ENCODE results near the gene CCNY. TPM values are rescaled to one million over a fixed set of nuclear protein-coding genes. Genes with fewer than 3 reads are reported as not detected.

CCNY gene
- total RNA-seq, 4 donors from 2014 or later, result 37.5 to 56.3 (median 43.9) TPM

DNA sequence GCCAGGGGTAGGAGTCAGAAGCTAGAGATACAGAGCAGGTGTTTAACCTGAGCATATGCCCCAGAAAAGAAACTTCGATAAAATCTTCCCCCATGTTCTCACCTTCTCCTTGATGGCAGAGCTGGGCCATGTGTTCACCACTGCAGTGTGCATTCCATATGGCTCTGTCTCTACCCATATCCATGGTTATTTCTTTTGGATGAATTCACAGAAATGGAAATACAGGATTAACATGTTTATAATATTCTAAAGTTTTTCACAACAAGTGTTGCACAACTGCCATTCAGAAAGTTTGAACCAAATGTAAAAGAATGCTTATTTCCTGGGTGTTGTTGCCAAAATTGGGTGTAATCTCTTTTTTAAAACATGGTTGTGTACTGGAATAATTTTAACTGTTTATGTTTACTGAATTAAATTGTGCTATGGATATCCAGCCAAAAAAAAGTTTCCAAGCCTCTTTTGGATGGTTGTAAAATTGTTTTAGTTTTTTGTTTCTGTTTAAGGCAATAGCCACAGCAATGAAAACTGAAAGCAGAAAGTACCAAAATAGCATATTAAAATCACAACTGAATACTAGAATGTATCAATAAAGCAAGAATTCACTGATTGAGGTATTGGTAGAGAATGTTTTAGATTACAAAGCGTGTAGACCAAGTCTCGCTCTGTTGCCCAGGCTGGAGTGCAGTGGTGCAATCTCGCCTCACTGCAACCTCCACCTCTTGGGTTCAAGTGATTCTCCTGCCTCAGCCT is 19.9 kb upstream of the CCNY start:
- H3K9me3 ChIP-seq, result no peaks in the 10 kb centered on the region
- DNase-seq, result no peak
- TF ChIP-seq POLR2A (IDR thresholded peaks at IDR 0.05) (no peak), CTCF (IDR thresholded peaks at IDR 0.05) (no peak)
- no peak overlapping the region for H3K27ac ChIP-seq
- 73 to 95% methylated on average over 4 of the region's 4 CpGs for WGBS, 2 donors
- no peak overlapping the region for H3K4me3 ChIP-seq (replicated peaks in 1 of 3)
- H3K4me1 ChIP-seq, result no peaks in the 10 kb centered on the region
- H3K36me3 ChIP-seq, result no peaks in the 10 kb centered on the region
- H3K27me3 ChIP-seq, result no peaks in the 10 kb centered on the region
- intact Hi-C loops (cut with DNase I), result no loop called here

DNA sequence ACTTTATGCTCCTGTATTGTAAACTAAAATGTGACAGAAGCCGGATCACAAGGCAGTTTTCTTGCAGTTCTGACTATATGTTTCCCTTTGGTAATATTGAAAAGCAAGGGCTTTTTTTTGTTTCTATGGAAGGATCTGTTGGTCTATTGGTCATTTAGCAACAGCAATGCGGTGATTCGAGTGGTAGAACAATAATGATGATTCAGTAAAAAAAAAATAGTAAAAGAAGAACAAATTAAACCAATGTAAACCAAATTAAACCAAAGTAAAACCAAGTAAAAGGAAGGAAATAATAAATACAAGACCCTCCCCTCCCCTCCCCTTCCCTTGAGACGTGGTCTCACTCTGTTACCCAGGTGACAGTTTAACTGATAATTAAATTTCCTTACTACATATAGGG is 17.8 kb upstream of the CCNY start:
- Histone ChIP-seq H3K4me3 (replicated peaks in 1 of 3) (no peak overlapping the region), H3K4me1 (no peaks in the 10 kb centered on the region), H3K9me3 (no peaks in the 10 kb centered on the region), H3K27me3 (no peaks in the 10 kb centered on the region), H3K36me3 (no peaks in the 10 kb centered on the region), H3K27ac (no peak overlapping the region)
- no peak for DNase-seq
- intact Hi-C loops (cut with DNase I), result no loop called here
- 97 to 98% methylated on average over 4 of the region's 4 CpGs for WGBS, 2 donors
- TF ChIP-seq CTCF (IDR thresholded peaks at IDR 0.05) (no peak), POLR2A (IDR thresholded peaks at IDR 0.05) (no peak)

DNA sequence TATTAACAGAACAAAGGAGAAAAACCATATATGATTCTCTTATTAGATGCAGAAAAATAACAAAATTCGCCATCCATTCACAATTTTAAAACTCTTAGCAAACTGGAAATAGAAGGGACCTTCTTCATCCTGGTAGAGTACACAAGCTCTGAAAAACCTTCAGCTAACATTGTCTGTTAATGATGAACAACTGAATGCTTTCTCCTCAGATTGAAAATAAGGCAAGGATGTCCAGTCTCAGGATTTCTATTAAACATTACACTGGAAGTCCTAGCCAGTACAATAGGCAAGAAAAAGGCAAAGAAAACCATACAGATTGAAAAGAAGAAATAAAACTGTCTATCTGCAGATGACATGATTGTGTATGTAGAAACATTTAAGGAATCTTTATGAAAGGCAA is 16.0 kb upstream of the CCNY start:
- H3K4me3 ChIP-seq (replicated peaks in 1 of 3), result no peak overlapping the region
- no peaks in the 10 kb centered on the region for H3K4me1 ChIP-seq
- intact Hi-C loops (cut with DNase I), result no loop called here
- TF ChIP-seq POLR2A (IDR thresholded peaks at IDR 0.05) (no peak), CTCF (IDR thresholded peaks at IDR 0.05) (no peak)
- 94 to 97% methylated on average over 1 of the region's 1 CpG for WGBS, 2 donors
- no peaks in the 10 kb centered on the region for H3K36me3 ChIP-seq
- H3K27me3 ChIP-seq, result no peaks in the 10 kb centered on the region
- H3K27ac ChIP-seq, result no peak overlapping the region
- no peak for DNase-seq
- no peaks in the 10 kb centered on the region for H3K9me3 ChIP-seq

GRCh38 chr10:35322636-35323035 is 13.7 kb upstream of the CCNY start:
- H3K36me3 ChIP-seq, result no peaks in the 10 kb centered on the region
- intact Hi-C loops (cut with DNase I), result no loop called here
- TF ChIP-seq CTCF (IDR thresholded peaks at IDR 0.05) (no peak), POLR2A (IDR thresholded peaks at IDR 0.05) (no peak)
- H3K9me3 ChIP-seq, result no peaks in the 10 kb centered on the region
- H3K27me3 ChIP-seq, result no peaks in the 10 kb centered on the region
- H3K4me3 ChIP-seq (replicated peaks in 1 of 3), result no peak overlapping the region
- 99 to 100% methylated on average over 5 of the region's 5 CpGs for WGBS, 2 donors
- H3K4me1 ChIP-seq, result no peaks in the 10 kb centered on the region
- DNase-seq, result no peak
- H3K27ac ChIP-seq, result no peak overlapping the region

GRCh38 chr10:35324196-35324595 is 12.1 kb upstream of the CCNY start:
- H3K27me3 ChIP-seq, result no peaks in the 10 kb centered on the region
- H3K4me3 ChIP-seq (replicated peaks in 1 of 3), result no peak overlapping the region
- TF ChIP-seq POLR2A (IDR thresholded peaks at IDR 0.05) (no peak), CTCF (IDR thresholded peaks at IDR 0.05) (no peak)
- no peak for DNase-seq
- H3K27ac ChIP-seq, result no peak overlapping the region
- no peaks in the 10 kb centered on the region for H3K36me3 ChIP-seq
- intact Hi-C loops (cut with DNase I), result no loop called here
- no peaks in the 10 kb centered on the region for H3K4me1 ChIP-seq
- H3K9me3 ChIP-seq, result no peaks in the 10 kb centered on the region
- 87 to 97% methylated on average over 3 of the region's 3 CpGs for WGBS, 2 donors
